Measurements from ENCODE around the gene MVK. TPM values are rescaled to one million over a fixed set of nuclear protein-coding genes. Genes with fewer than 3 reads are reported as not detected.

The MVK gene
- total and polyA plus RNA-seq, 2 of the 4 experiments (the other 2 are of a cell fraction), result 6.6 to 11.5 TPM

DNA sequence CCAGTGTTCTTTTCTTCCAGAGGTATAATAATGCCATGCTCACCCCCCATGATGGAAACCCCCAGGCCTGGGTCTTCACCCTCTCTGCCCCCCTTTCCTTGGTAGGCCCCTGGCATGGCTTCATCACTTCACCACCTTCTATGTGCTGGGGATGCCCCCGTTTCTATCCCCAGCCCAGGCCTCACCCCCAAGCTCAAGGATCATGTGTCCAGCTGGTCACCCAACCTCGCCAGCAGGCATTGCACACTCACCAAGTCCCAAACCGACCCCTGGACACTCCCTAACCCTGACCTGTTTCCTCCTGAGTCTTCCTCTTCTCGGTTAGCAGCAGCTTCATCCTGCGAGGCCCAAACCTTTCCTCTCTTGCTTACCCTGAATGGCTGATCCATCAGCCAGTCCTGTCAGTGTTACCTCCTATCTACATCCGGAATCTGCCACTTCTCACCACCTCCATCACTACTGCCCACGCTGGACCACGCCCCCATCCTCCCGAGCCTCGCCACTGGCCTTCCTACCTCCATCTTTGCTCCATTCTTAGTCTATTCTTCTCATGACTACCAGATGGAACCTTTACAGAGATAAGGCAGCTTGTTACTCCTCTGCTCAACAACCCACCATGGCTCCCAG lies 69.0 kb downstream of the MVK start:
- Histone ChIP-seq H3K36me3 (ENCODE audit: control insufficient read depth, insufficient read depth, low read length) (no peaks in the 10 kb centered on the region), H3K9me1 (ENCODE audit: insufficient read depth, low read length) (no peaks in the 10 kb centered on the region), H3K27ac (ENCODE audit: insufficient read depth, low read length) (no peak overlapping the region), H3K9me3 (ENCODE audit: control insufficient read depth, insufficient read depth, low read length) (no peaks in the 10 kb centered on the region), H4K5ac (ENCODE audit: low read depth, low read length) (no peak overlapping the region), H3K4me1 (ENCODE audit: control insufficient read depth, insufficient read depth, low read length) (no peaks in the 10 kb centered on the region), H4K91ac (ENCODE audit: insufficient read depth, low read depth, low read length) (no peak overlapping the region), H3K4me2 (ENCODE audit: low read depth, low read length) (no peak overlapping the region), H3K23ac (ENCODE audit: low read depth, low read length) (no peak overlapping the region), H2AK9ac (replicated peaks; ENCODE audit: low read depth, low read length, poor library complexity) (no peak overlapping the region), H4K8ac (ENCODE audit: low read depth in 2 of 2, low read length in 2 of 2) (no peak overlapping the region), H3K79me1 (ENCODE audit: low read depth in 1 of 2, low read length in 2 of 2) (no peaks in the 10 kb centered on the region), H2AK5ac (ENCODE audit: low read depth, low read length) (no peak overlapping the region), H3K27me3 (ENCODE audit: control insufficient read depth, insufficient read depth, low read length) (peaks cover 40% of the 10 kb centered on the region), H2BK20ac (ENCODE audit: low read depth, low read length) (no peak overlapping the region), H3K4me3 (ENCODE audit: insufficient read depth, low read depth, low read length) (no peak overlapping the region), H3K56ac (ENCODE audit: extremely low read depth, insufficient read depth, low read length) (no peak overlapping the region), H2BK15ac (ENCODE audit: low read depth, low read length) (no peak overlapping the region), H4K20me1 (ENCODE audit: insufficient read depth, low read length) (no peaks in the 10 kb centered on the region), H2BK5ac (ENCODE audit: low read depth, low read length, poor library complexity, severe bottlenecking) (no peak overlapping the region), H2BK120ac (ENCODE audit: low read depth, low read length) (no peak overlapping the region), H3K4ac (ENCODE audit: low read depth, low read length) (no peak overlapping the region), H3K9ac (ENCODE audit: low read depth, low read length) (no peak overlapping the region), H3K18ac (ENCODE audit: low read depth, low read length) (no peak overlapping the region), H2AFZ (replicated peaks; ENCODE audit: low read length, poor library complexity) (peak overlapping the region; percentile 49), H3K14ac (replicated peaks; ENCODE audit: low read depth, low read length) (no peak overlapping the region)
- POLR2A ChIA-PET (ENCODE audit: unreplicated experiment), result no interaction called here
- CTCF ChIA-PET, result interaction anchor here (0.6 to 1.1 kb wide), 2 partner anchors 19 to 24 kb away, joined by 3 read pairs; no protein-coding TSS in a partner anchor
- DNase-seq, result no peak
- 44% methylated on average over 9 of the region's 10 CpGs; no CpG with 5 or more reads in 1 of the 2 experiments for WGBS, 2 experiments (ENCODE audit: extremely low coverage in 2 of 2, insufficient read length in 1 of 2)
- TF ChIP-seq POLR2A (IDR thresholded peaks at IDR 0.05; ENCODE audit: low read depth, low read length) (no peak), SMC3 (IDR thresholded peaks at IDR 0.05; ENCODE audit: low read depth, low read length) (no peak)
- intact Hi-C loops (cut with micrococcal nuclease), result no loop called here
- in situ Hi-C loops (cut with MboI; ENCODE audit: low sequenced_read_pairs), result no loop called here
- dilution Hi-C loops (cut with HindIII; ENCODE audit: low sequenced_read_pairs, unreplicated experiment), result no loop called here
- no TSS peak for BruUV-seq (replicated peaks)
- no peak for ATAC-seq (ENCODE audit: low read depth)
